A549 (cell line): ENCODE data around the gene LRTM2. TPM values are rescaled to one million over a fixed set of nuclear protein-coding genes. Genes with fewer than 3 reads are reported as not detected.

ENCODE experiments used
- ATAC-seq, 2 experiments: fragments of 200-7000 bp in 1 of 2; fragments of >200 bp in 1 of 2; cut with Nextera tagmentation in 1 of 2; cut with Tn5 transposase in 1 of 2; 3 replicates each; pipeline versions ENCODE4 v1.8.0 to v1.9.1; 2018 to 2020; ENCODE audit warnings: mild to moderate bottlenecking in 1 of 2, moderate library complexity in 1 of 2
- CTCF ChIA-PET: fragments of 300-600 bp; sonication (Branson Sonifier 250); formaldehyde crosslinking; extraction: SDS; loops from one replicate; lab custom pipeline; 2021; ENCODE audit warnings: antibody characterized with exemption, inconsistent platforms; lab: Yijun Ruan, JAX
- POLR2A ChIA-PET: fragments of 350-600 bp; formaldehyde crosslinking; extraction: SDS; loops from one replicate; lab custom pipeline; 2021; ENCODE audit warnings: antibody characterized with exemption, inconsistent platforms; lab: Yijun Ruan, JAX
- DNase-seq, 2 experiments: peaks; one replicate each; pipeline versions ENCODE4 v3.0.0 to v3.0.0-alpha.2; 2011 to 2016; ENCODE audit warnings: low read depth in 1 of 2, low spot score in 1 of 2
- FAIRE-seq: peaks from 2 replicates; lab custom pipeline; 2011; peaks lifted over from hg19 to GRCh38; lab: Jason Lieb, UNC
- H3K27ac ChIP-seq, 2 experiments: fragments of >200 bp; sonication (Bioruptor Twin); formaldehyde crosslinking; 3 replicates each; pipeline ENCODE4 v1.5.1; 2016 to 2017
- H3K4me1 ChIP-seq: fragments of >200 bp; sonication (Bioruptor Twin); formaldehyde crosslinking; 3 replicates; pipeline ENCODE4 v1.6.1; 2016
- H3K4me2 ChIP-seq: fragments of >200 bp; sonication (Bioruptor Twin); formaldehyde crosslinking; 3 replicates; pipeline ENCODE4 v1.6.1; 2016
- H3K4me3 ChIP-seq: fragments of >200 bp; sonication (Bioruptor Twin); formaldehyde crosslinking; 3 replicates; pipeline ENCODE4 v1.5.1; 2016
- H3K9me3 ChIP-seq: fragments of >200 bp; sonication (Bioruptor Twin); formaldehyde crosslinking; 3 replicates; pipeline ENCODE4 v1.6.1; 2016
- ATOH8 ChIP-seq: fragments of 250-450 bp; sonication (Bioruptor Pico); IDR thresholded peaks from 2 replicates; pipeline ENCODE4 v1.5.0; 2020; ENCODE audit warnings: low read depth, mild to moderate bottlenecking, moderate library complexity
- BCL3 ChIP-seq: fragments of >200 bp; sonication (Bioruptor Twin); formaldehyde crosslinking; IDR thresholded peaks from 3 replicates; pipeline ENCODE4 v1.6.1; 2016
- CEBPB ChIP-seq, 2 experiments: fragments of >200 bp in 1 of 2; sonication (Bioruptor Twin) in 1 of 2; formaldehyde crosslinking in 1 of 2; IDR thresholded peaks; 2 replicates each; pipeline ENCODE4 v1.6.1; 2012 to 2016
- CTCF ChIP-seq: fragments of >200 bp; sonication (Bioruptor Twin); formaldehyde crosslinking; IDR thresholded peaks from 3 replicates; pipeline ENCODE4 v1.5.1; 2016
- FOSB ChIP-seq: fragments of 250-450 bp; sonication (Bioruptor Pico); IDR thresholded peaks from 2 replicates; pipeline ENCODE4 v1.5.0; 2020; ENCODE audit warnings: mild to moderate bottlenecking, moderate library complexity
- HOXB13 ChIP-seq: fragments of 250-450 bp; sonication (Bioruptor Pico); IDR thresholded peaks from 2 replicates; pipeline ENCODE4 v1.5.0; 2020; ENCODE audit warnings: low read depth, mild to moderate bottlenecking, moderate library complexity
- KDM1A ChIP-seq: fragments of 200-600 bp; sonication (generic); IDR thresholded peaks from 2 replicates; pipeline ENCODE4 v1.6.1; 2016; ENCODE audit warnings: low read depth, mild to moderate bottlenecking
- KDM5A ChIP-seq: fragments of 200-600 bp; sonication (generic); IDR thresholded peaks from 2 replicates; pipeline ENCODE4 v1.6.1; 2016; ENCODE audit warnings: antibody characterized with exemption, mild to moderate bottlenecking
- MAFK ChIP-seq: fragments of 450-650 bp; IDR thresholded peaks from 2 replicates; pipeline ENCODE4 v1.6.1; 2014; ENCODE audit not compliant: partially characterized antibody
- MAX ChIP-seq: IDR thresholded peaks from 2 replicates; pipeline ENCODE4 v1.6.1; 2012
- MYC ChIP-seq: IDR thresholded peaks from 2 replicates; pipeline ENCODE4 v1.6.1; 2012; ENCODE audit warnings: mild to moderate bottlenecking, inconsistent platforms, low read length, improper control_type of control experiment, borderline replicate concordance
- NFE2L2 ChIP-seq: fragments of 150-350 bp; conservative IDR thresholded peaks from 2 replicates; pipeline ENCODE4 v1.6.1; 2014; ENCODE audit warnings: low read length
- NR3C1 ChIP-seq: fragments of >200 bp; sonication (Bioruptor Twin); formaldehyde crosslinking; IDR thresholded peaks from 3 replicates; pipeline ENCODE4 v1.6.1; 2017
- RARB ChIP-seq: fragments of 250-450 bp; sonication (Bioruptor Pico); IDR thresholded peaks from 2 replicates; pipeline ENCODE4 v1.8.0; 2021; ENCODE audit warnings: mild to moderate bottlenecking, moderate library complexity
- REST ChIP-seq: fragments of 200-600 bp; sonication (generic); IDR thresholded peaks from 2 replicates; pipeline ENCODE4 v1.6.1; 2016; ENCODE audit warnings: antibody characterized with exemption, mild to moderate bottlenecking, moderate library complexity
- RFX5 ChIP-seq: fragments of 450-650 bp; IDR thresholded peaks from 2 replicates; pipeline ENCODE4 v1.7.1; 2014; ENCODE audit warnings: antibody characterized with exemption, mild to moderate bottlenecking, moderate library complexity
- RNF2 ChIP-seq: fragments of 200-600 bp; sonication (generic); IDR thresholded peaks from 2 replicates; pipeline ENCODE4 v1.6.1; 2016; ENCODE audit warnings: low read depth, mild to moderate bottlenecking, antibody characterized with exemption, moderate library complexity, borderline replicate concordance
- SREBF2 ChIP-seq: fragments of 450-650 bp; IDR thresholded peaks from 2 replicates; pipeline ENCODE4 v1.6.1; 2014; ENCODE audit warnings: mild to moderate bottlenecking, moderate library complexity
- TFCP2L1 ChIP-seq: fragments of 250-450 bp; sonication (Bioruptor Pico); IDR thresholded peaks from 2 replicates; pipeline ENCODE4 v1.5.0; 2021; ENCODE audit warnings: mild to moderate bottlenecking
- ZFP36 ChIP-seq: fragments of 450-650 bp; IDR thresholded peaks from 2 replicates; pipeline ENCODE4 v1.6.1; 2014; ENCODE audit warnings: borderline replicate concordance; ENCODE audit not compliant: partially characterized antibody
- WGBS: methylation state at CpG from one replicate; pipeline ENCODE4 v1.1.6; 2017; ENCODE audit errors: missing lambda C conversion rate; 5-methylcytosine and 5-hydroxymethylcytosine counted together
- polyA plus RNA-seq, 4 experiments: library from polyadenylated mRNA; depleted of rRNA in 3 of 4; stranded (reverse); fragments of >200 nt; fragmentation: RNase III in 1 of 4; extraction: RNeasy Plus Mini Kit Qiagen cat#74134 plus additional on column Dnase treatment in 1 of 4; gene quantifications; 2 replicates in 3 of 4; 3 replicates in 1 of 4; pipeline ENCODE4 v1.2.3, GENCODE V29; 2011 to 2017

Gene LRTM2
- polyA plus RNA-seq, 2 of the 4 experiments (the other 2 are of a cell fraction) = not detected

GRCh38 chr12:1840981-1841425 is 20.6 kb downstream of the LRTM2 start:
- 72% methylated on average over 16 of the region's 16 CpGs for WGBS
- Histone ChIP-seq H3K27ac (no peak overlapping the region), H3K4me2 (no peak overlapping the region), H3K4me1 (no peaks in the 10 kb centered on the region), H3K9me3 (no peaks in the 10 kb centered on the region), H3K4me3 (no peak overlapping the region)
- CTCF ChIA-PET = interaction anchor here (1.8 kb wide), 1 partner anchor 99 kb away, joined by 8 read pairs; no protein-coding TSS in a partner anchor
- no peak for TF ChIP-seq KDM1A
- TF ChIP-seq CTCF = no peak
- no peak for TF ChIP-seq RFX5
- no peak for TF ChIP-seq MAX
- TF ChIP-seq BCL3 = no peak
- TF ChIP-seq FOSB (CRISPR knock-in tag) = no peak
- TF ChIP-seq ATOH8 (CRISPR knock-in tag) = no peak
- no peak for TF ChIP-seq MAFK
- no peak for TF ChIP-seq MYC
- TF ChIP-seq NR3C1 = no peak
- no peak for TF ChIP-seq RARB (CRISPR knock-in tag)
- TF ChIP-seq NFE2L2 = no peak
- no peak for TF ChIP-seq CEBPB (IDR thresholded peaks at IDR 0.05)
- TF ChIP-seq HOXB13 (CRISPR knock-in tag) = no peak
- no peak for TF ChIP-seq REST
- no peak for TF ChIP-seq SREBF2
- no peak for TF ChIP-seq KDM5A
- TF ChIP-seq TFCP2L1 (CRISPR knock-in tag) = no peak
- no peak for TF ChIP-seq RNF2
- DNase-seq (no peak), FAIRE-seq (no peak), ATAC-seq (no peak)
- POLR2A ChIA-PET = no interaction called here

GRCh38 chr12:1841586-1842182 is 21.3 kb downstream of the LRTM2 start:
- 52% methylated on average over 13 of the region's 13 CpGs for WGBS
- DNase-seq (no peak), ATAC-seq (no peak), FAIRE-seq (no peak)
- Histone ChIP-seq H3K9me3 (no peaks in the 10 kb centered on the region), H3K27ac (no peak overlapping the region), H3K4me1 (no peaks in the 10 kb centered on the region), H3K4me3 (no peak overlapping the region), H3K4me2 (no peak overlapping the region)
- TF ChIP-seq ZFP36 = no peak
- CTCF ChIA-PET = no interaction called here
- POLR2A ChIA-PET = no interaction called here
